GM20000 (cell line): ENCODE data around the gene FBXO11.

Experiments used
- DNase-seq: peaks from one replicate; pipeline ENCODE4 v3.0.0; 2012; ENCODE audit warnings: low spot score
- CTCF ChIP-seq: IDR thresholded peaks from 2 replicates; pipeline ENCODE4 v1.5.1; 2012; ENCODE audit warnings: mild to moderate bottlenecking, control low read depth; ENCODE audit errors: extremely low read depth, missing control alignments

The FBXO11 gene

DNA sequence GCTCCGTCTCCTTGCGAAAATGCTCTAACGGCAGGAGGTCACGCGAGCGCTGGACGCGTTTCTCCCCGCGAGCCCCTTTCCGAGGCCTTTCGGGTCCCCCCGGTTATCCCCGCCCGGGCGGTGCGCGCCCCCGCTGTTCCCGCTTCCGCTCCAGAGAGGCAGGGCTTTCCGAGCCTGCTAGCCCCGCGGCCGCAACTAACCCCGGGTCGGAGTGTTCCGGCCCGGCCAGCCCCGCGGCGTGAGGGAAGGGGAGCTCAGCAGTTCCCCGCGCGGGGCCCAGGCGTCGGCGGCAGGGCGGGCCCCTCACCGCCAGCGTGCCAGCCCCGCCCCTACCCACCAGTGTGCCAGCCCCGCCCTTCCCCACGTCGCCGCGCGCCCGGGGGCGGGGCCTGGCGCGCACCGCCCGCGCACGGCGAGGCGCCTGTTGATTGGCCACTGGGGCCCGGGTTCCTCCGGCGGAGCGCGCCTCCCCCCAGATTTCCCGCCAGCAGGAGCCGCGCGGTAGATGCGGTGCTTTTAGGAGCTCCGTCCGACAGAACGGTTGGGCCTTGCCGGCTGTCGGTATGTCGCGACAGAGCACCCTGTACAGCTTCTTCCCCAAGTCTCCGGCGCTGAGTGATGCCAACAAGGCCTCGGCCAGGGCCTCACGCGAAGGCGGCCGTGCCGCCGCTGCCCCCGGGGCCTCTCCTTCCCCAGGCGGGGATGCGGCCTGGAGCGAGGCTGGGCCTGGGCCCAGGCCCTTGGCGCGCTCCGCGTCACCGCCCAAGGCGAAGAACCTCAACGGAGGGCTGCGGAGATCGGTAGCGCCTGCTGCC lies 123.4 kb downstream of the FBXO11 start, which contains the start of gene MSH6:
TSS of gene MSH6 (plus strand) at position 475 of the 815 bp plus-strand sequence. CDS start at position 564, 89 bp downstream.
- TF ChIP-seq CTCF: no peak
- peak; percentile 99 for DNase-seq

DNA sequence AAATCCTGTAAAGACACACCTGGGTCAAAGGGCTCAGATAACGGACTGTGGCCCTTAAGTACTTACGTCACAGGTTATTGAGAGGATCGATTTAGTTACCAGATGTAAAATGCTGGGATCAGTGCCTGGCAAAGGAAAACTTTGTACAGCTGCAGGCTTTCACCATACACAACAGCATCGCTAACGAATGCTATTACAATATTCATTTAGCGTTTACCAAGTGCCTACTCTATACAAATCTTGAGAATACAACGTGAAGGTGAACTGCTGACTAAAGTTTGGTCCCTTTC lies 124.0 kb downstream of the FBXO11 start:
- peak; percentile 12 for DNase-seq
- no peak for TF ChIP-seq CTCF

GRCh38 chr2:47779426-47779790 lies 126.9 kb downstream of the FBXO11 start:
- no peak for DNase-seq
- TF ChIP-seq CTCF: no peak

DNA sequence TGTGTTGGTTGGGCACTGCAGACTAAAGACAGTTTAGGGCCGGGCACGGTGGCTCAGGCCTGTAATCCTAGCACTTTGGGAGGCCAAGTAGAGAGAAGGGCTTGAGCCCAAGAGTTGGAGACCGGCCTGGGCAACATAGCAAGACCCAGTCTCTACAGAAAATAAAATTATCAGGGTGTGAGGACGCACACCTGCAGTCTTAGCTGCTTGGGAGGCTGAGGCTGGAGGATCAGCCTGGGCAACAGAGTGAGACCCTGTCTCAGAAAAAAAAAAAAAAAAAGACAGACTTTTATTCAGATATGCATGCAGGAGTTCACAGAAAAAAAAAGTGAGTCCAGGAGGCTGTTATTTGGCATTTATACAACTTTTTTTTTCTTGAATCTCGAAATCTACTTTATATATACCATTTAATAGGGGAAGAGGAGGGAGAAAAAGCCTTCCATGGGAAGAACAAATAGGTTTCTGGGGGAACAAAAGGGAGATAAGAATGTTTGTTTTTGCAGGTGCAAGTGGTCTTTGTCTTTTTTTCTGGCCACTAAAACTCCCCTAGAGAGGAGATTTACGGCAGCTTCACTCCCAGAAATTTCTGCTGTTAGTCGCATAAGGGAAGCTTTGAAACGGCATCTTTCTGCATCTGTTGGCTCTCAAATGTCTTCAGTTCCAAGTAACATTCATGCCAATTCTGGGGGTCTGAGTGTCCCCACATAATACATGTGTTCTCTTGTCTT lies 127.4 kb downstream of the FBXO11 start:
- no peak for DNase-seq
- TF ChIP-seq CTCF: no peak

DNA sequence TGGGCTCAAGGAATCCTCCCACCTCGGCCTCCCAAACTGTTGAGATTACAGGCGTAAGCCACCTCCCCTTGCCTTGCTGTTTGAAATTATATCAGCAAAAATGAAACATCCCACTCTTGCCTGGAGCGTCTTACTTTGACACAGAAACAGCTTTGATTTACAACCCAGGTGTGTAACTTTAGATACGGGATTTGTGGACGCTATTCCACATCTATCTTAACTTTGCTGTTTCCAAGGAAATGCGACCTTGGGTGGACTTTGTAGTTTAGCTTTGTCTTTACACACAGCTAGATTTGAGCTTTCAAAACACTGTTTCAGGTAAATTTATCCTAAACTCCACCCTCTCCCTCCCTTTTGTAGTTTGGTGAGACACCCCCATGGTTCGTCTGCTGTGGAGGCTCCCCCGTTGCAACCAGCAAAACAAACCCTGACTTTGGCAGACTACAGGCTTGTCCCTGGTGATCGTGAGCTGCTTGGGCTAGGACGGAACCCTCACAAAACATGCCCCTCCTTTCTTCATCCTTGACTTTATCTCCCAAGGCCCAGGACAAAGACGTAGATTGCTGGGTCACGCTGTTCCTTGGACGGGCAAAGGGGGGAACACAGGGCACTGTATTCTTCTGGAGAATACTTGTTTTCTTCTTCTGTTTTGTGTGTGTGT lies 128.9 kb downstream of the FBXO11 start:
- no peak for TF ChIP-seq CTCF
- no peak for DNase-seq

DNA sequence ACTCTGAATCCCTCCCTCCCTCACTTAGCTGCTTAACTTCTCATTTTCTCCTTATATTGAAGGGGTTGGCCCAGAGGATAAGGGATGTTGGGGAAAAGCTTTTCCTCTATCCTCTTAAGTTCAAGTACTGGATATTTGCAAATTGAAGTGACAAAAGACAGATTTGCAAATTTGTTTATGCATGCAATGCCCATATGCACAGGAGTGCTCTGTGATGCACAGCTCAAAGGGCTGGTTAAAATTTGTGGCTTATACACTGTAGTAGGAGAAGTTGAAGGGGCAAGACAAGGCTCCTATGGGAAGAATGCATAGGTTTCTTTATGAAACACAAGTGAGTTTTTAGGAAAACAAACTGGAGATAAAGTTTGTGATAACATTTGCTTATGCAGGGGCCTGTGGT lies 131.7 kb downstream of the FBXO11 start:
- TF ChIP-seq CTCF: no peak

DNA sequence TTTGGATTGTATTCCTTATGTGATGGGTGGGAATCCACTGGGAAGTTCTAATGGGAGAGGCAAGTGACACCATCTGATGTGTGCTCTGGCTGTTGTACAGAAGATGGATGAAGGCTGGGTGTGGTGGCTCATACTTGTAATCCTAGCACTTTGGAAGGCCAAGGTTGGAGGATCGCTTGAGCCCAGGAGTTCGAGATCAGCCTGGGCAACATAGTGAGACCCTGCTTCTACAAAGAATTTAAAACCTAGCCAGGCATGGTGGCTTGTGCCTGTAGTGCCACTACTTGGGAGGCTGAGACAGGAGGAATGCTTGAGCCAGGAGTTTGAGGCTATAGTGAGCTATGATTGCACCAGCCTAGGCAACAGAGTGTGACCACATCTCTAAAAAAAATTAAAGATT lies 134.0 kb downstream of the FBXO11 start:
- no peak for TF ChIP-seq CTCF
- no peak for DNase-seq

More for the DNA sequence above, 131.7 kb downstream of the FBXO11 start:
- no peak for DNase-seq
